BE2C (cell line): Measurements from ENCODE around the gene TES.
"Not testable (repeated sequence)": the region's sequence is repeated elsewhere in the genome, so short reads cannot be mapped to it uniquely, and the experiment has no call there.

ENCODE experiments used
- DNase-seq: peaks from one replicate; pipeline ENCODE4 v3.0.0-alpha.2; 2020
- H3K27me3 ChIP-seq: fragments of 250-450 bp; sonication (Bioruptor Pico); 2 replicates; pipeline ENCODE4 v1.5.1; 2020; ENCODE audit warnings: mild to moderate bottlenecking
- H3K36me3 ChIP-seq: fragments of 250-450 bp; sonication (Bioruptor Pico); 2 replicates; pipeline ENCODE4 v1.5.1; 2020; ENCODE audit warnings: mild to moderate bottlenecking
- H3K4me1 ChIP-seq: fragments of 250-450 bp; sonication (Bioruptor Pico); 2 replicates; pipeline ENCODE4 v1.5.1; 2020
- H3K4me3 ChIP-seq: 2 replicates; pipeline ENCODE4 v1.5.1; 2011; ENCODE audit warnings: low read depth, low read length
- H3K9me3 ChIP-seq: fragments of 250-450 bp; sonication (Bioruptor Pico); 2 replicates; pipeline ENCODE4 v1.5.1; 2020
- CTCF ChIP-seq: IDR thresholded peaks from 2 replicates; pipeline ENCODE4 v1.5.1; 2012; ENCODE audit warnings: mild to moderate bottlenecking, low read depth, low read length

The TES gene

GRCh38 chr7:116239020-116239419 lies 28.7 kb downstream of the TES start:
- H3K9me3 ChIP-seq: no peaks in the 10 kb centered on the region
- DNase-seq: no peak
- no peak overlapping the region for H3K4me3 ChIP-seq

DNA sequence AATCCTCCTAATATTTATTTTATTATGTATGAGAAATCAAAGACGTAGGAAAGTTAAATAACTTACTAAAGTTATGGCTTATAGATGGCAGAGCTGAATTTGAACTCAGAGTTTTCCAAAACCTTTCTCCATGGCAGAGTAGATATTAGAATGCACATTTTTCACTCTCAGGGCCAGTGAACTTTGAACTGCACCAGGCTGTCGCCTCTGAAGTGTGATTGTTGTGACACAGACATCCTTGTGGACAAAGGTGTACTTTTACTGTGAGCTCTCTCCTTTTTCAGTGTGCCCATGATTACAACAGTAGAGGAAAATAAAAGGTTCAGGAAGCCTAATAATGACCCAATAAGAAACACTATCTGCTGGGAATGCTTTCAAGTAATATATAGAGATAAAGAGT lies 29.1 kb downstream of the TES start:
- no peaks in the 10 kb centered on the region for H3K27me3 ChIP-seq
- no peak for DNase-seq
- H3K9me3 ChIP-seq: no peaks in the 10 kb centered on the region
- no peaks in the 10 kb centered on the region for H3K4me1 ChIP-seq
- no peak for TF ChIP-seq CTCF
- H3K4me3 ChIP-seq: no peak overlapping the region
- H3K36me3 ChIP-seq: no peaks in the 10 kb centered on the region

More at GRCh38 chr7:116239020-116239419, 28.7 kb downstream of the TES start:
- TF ChIP-seq CTCF: no peak
- Histone ChIP-seq H3K4me1 (no peaks in the 10 kb centered on the region), H3K36me3 (no peaks in the 10 kb centered on the region), H3K27me3 (no peaks in the 10 kb centered on the region)

- no peak for TF ChIP-seq CTCF
- no peak overlapping the region for H3K4me3 ChIP-seq
- DNase-seq: no peak
- no peaks in the 10 kb centered on the region for H3K27me3 ChIP-seq
- no peaks in the 10 kb centered on the region for H3K4me1 ChIP-seq
- no peaks in the 10 kb centered on the region for H3K9me3 ChIP-seq
- no peaks in the 10 kb centered on the region for H3K36me3 ChIP-seq
These were observed 29.8 kb downstream of the TES start for GRCh38 chr7:116240024-116240668.

GRCh38 chr7:116241291-116241690 lies 31.0 kb downstream of the TES start:
- Histone ChIP-seq H3K4me1 (no peaks in the 10 kb centered on the region), H3K4me3 (no peak overlapping the region), H3K9me3 (no peaks in the 10 kb centered on the region), H3K27me3 (no peaks in the 10 kb centered on the region), H3K36me3 (no peaks in the 10 kb centered on the region)
- no peak for DNase-seq
- TF ChIP-seq CTCF: no peak

- TF ChIP-seq CTCF: no peak
- Histone ChIP-seq H3K36me3 (no peaks in the 10 kb centered on the region), H3K4me3 (no peak overlapping the region), H3K9me3 (no peaks in the 10 kb centered on the region), H3K4me1 (no peaks in the 10 kb centered on the region), H3K27me3 (no peaks in the 10 kb centered on the region)
- DNase-seq: no peak
These were observed 31.8 kb downstream of the TES start for GRCh38 chr7:116242178-116242577.

GRCh38 chr7:116242759-116243158 lies 32.4 kb downstream of the TES start:
- Histone ChIP-seq H3K9me3 (no peaks in the 10 kb centered on the region), H3K27me3 (no peaks in the 10 kb centered on the region), H3K4me3 (no peak overlapping the region), H3K4me1 (no peaks in the 10 kb centered on the region), H3K36me3 (no peaks in the 10 kb centered on the region)
- no peak for DNase-seq
- no peak for TF ChIP-seq CTCF

DNA sequence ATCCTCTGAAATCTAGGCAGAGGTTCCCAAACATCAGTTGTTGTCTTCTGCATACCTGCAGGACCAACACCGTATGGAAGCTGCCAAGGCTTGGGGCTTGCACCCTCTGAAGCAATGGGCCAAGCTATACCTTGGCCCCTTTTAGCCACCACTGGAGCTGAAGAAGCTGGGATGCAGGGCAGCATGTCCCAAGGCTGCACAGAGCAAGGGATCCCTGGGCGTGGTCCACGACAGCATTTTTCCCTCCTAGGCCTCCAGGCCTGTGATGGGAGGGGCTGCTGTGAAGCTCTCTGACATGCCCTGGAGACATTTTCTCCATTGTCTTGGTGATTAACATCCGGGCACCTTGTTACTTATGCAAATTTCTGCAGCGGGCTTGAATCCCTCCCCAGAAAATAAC lies 34.5 kb downstream of the TES start:
- H3K4me1 ChIP-seq, H3K27me3 ChIP-seq, DNase-seq, H3K9me3 ChIP-seq, H3K4me3 ChIP-seq, H3K36me3 ChIP-seq: not testable (repeated sequence)
